Osteocyte (in vitro differentiated cells): ENCODE data around the gene ZNF688. TPM values are rescaled to one million over a fixed set of nuclear protein-coding genes. Genes with fewer than 3 reads are reported as not detected.
A peak's percentile ranks its signal among the peaks of the same experiment; 100 is the strongest.

Source experiments
- DNase-seq: peaks from one replicate; pipeline ENCODE4 v3.0.0; 2021; ENCODE audit warnings: mixed read lengths; ENCODE audit not compliant: unreplicated experiment; ENCODE audit errors: extremely low spot score
- H3K27ac Mint-ChIP-seq: one replicate; pipeline ENCODE4 v1.8.0; 2021; ENCODE audit warnings: mild to moderate bottlenecking, mixed read lengths; ENCODE audit not compliant: unreplicated experiment
- H3K27me3 Mint-ChIP-seq: one replicate; pipeline ENCODE4 v1.8.0; 2021; ENCODE audit warnings: mixed read lengths; ENCODE audit not compliant: unreplicated experiment
- H3K36me3 Mint-ChIP-seq: one replicate; pipeline ENCODE4 v1.8.0; 2021; ENCODE audit warnings: mixed read lengths; ENCODE audit not compliant: unreplicated experiment
- H3K4me1 Mint-ChIP-seq: one replicate; pipeline ENCODE4 v1.8.0; 2021; ENCODE audit warnings: mixed read lengths; ENCODE audit not compliant: unreplicated experiment
- H3K4me3 Mint-ChIP-seq: one replicate; pipeline ENCODE4 v1.8.0; 2021; ENCODE audit warnings: mild to moderate bottlenecking, moderate library complexity, mixed read lengths; ENCODE audit not compliant: unreplicated experiment
- H3K9me3 Mint-ChIP-seq: one replicate; pipeline ENCODE4 v1.8.0; 2021; ENCODE audit warnings: mixed read lengths; ENCODE audit not compliant: unreplicated experiment
- CTCF ChIP-seq: fragments of 200-600 bp; sonication (generic); IDR thresholded peaks from 2 replicates; pipeline ENCODE4 v1.5.0; 2021; ENCODE audit warnings: antibody characterized with exemption, mild to moderate bottlenecking, moderate library complexity
- total RNA-seq: library from RNA; stranded (reverse); gene quantifications from 2 replicates; pipeline ENCODE4 v1.2.1, GENCODE V29; 2021

ZNF688 gene
- total RNA-seq, 1 donor from 2014 or later: 10.9 TPM

GRCh38 chr16:30585022-30585399 is 13.5 kb upstream of the ZNF688 start:
- no peak for DNase-seq
- H3K36me3 Mint-ChIP-seq: peaks cover 3% of the 10 kb centered on the region
- no peaks in the 10 kb centered on the region for H3K27me3 Mint-ChIP-seq

GRCh38 chr16:30582611-30583340 is 11.3 kb upstream of the ZNF688 start:
- Mint-ChIP-seq H3K4me3 (no peak overlapping the region), H3K9me3 (no peaks in the 10 kb centered on the region), H3K27me3 (no peaks in the 10 kb centered on the region), H3K4me1 (peaks cover 15% of the 10 kb centered on the region), H3K36me3 (peaks cover 6% of the 10 kb centered on the region), H3K27ac (no peak overlapping the region)
- no peak for TF ChIP-seq CTCF
- DNase-seq: no peak

More at GRCh38 chr16:30585022-30585399, 13.5 kb upstream of the ZNF688 start:
- Mint-ChIP-seq H3K4me1 (peaks cover 15% of the 10 kb centered on the region), H3K9me3 (no peaks in the 10 kb centered on the region), H3K27ac (peak overlapping the region; percentile 72), H3K4me3 (peak overlapping the region; percentile 77)
- no peak for TF ChIP-seq CTCF

- Mint-ChIP-seq H3K4me3 (no peak overlapping the region), H3K4me1 (peaks cover 15% of the 10 kb centered on the region), H3K27me3 (no peaks in the 10 kb centered on the region)
These were observed 9.9 kb upstream of the ZNF688 start for GRCh38 chr16:30581457-30581856.

GRCh38 chr16:30574678-30575077 is 3.2 kb upstream of the ZNF688 start:
- H3K9me3 Mint-ChIP-seq: no peaks in the 10 kb centered on the region
- TF ChIP-seq CTCF: no peak
- no peak overlapping the region for H3K27ac Mint-ChIP-seq
- no peaks in the 10 kb centered on the region for H3K27me3 Mint-ChIP-seq
- peaks cover 2% of the 10 kb centered on the region for H3K36me3 Mint-ChIP-seq
- H3K4me3 Mint-ChIP-seq: no peak overlapping the region
- peaks cover 19% of the 10 kb centered on the region for H3K4me1 Mint-ChIP-seq
- no peak for DNase-seq

More at GRCh38 chr16:30581457-30581856, 9.9 kb upstream of the ZNF688 start:
- H3K9me3 Mint-ChIP-seq: no peaks in the 10 kb centered on the region
- DNase-seq: no peak
- H3K27ac Mint-ChIP-seq: no peak overlapping the region
- no peak for TF ChIP-seq CTCF
- H3K36me3 Mint-ChIP-seq: peaks cover 6% of the 10 kb centered on the region

GRCh38 chr16:30570636-30571444 is 674 bp downstream of the ZNF688 start:
- no peaks in the 10 kb centered on the region for H3K36me3 Mint-ChIP-seq
- no peaks in the 10 kb centered on the region for H3K9me3 Mint-ChIP-seq
- peaks cover 3% of the 10 kb centered on the region for H3K27me3 Mint-ChIP-seq
- no peak for DNase-seq
- H3K4me1 Mint-ChIP-seq: peaks cover 19% of the 10 kb centered on the region
- no peak for TF ChIP-seq CTCF
- peak overlapping the region; percentile 90 for H3K4me3 Mint-ChIP-seq
- H3K27ac Mint-ChIP-seq: peak overlapping the region; percentile 98
